SK-N-SH (cell line): ENCODE measurements around the gene LPP. TPM values are rescaled to one million over a fixed set of nuclear protein-coding genes. Genes with fewer than 3 reads are reported as not detected.

ENCODE experiments used
- CTCF ChIA-PET: fragments of 300-600, 350-600 bp; formaldehyde crosslinking; extraction: SDS; loops from one replicate; lab custom pipeline; 2021; lab: Yijun Ruan, JAX
- POLR2A ChIA-PET: fragments of 350-600 bp; sonication (Branson Sonifier 250); formaldehyde crosslinking; extraction: SDS; loops from one replicate; lab custom pipeline; 2020; ENCODE audit warnings: antibody characterized with exemption, inconsistent platforms; lab: Yijun Ruan, JAX
- DNase-seq: peaks from one replicate; pipeline ENCODE4 v3.0.0; 2012
- H2AFZ ChIP-seq: fragments of 200-600 bp; sonication (generic); 2 replicates; pipeline ENCODE4 v1.8.1; 2016; ENCODE audit warnings: antibody characterized with exemption, mild to moderate bottlenecking, low read depth
- H3F3A ChIP-seq: fragments of 200-600 bp; sonication (generic); replicated peaks from 2 replicates; pipeline ENCODE3; 2016; ENCODE audit warnings: antibody characterized with exemption, mild to moderate bottlenecking; ENCODE audit not compliant: insufficient read depth
- H3K27ac ChIP-seq, 2 experiments: fragments of 200-500 bp in 1 of 2; fragments of 200-600 bp in 1 of 2; sonication (Bioruptor generic) in 1 of 2; sonication (generic), shearing (Covaris generic) in 1 of 2; 2 replicates each; pipeline versions ENCODE4 v1.5.1 to v1.6.1; 2014 to 2016; ENCODE audit warnings: low read depth in 2 of 2, inconsistent platforms in 1 of 2, low read length in 1 of 2, mild to moderate bottlenecking in 1 of 2, mixed read lengths in 1 of 2
- H3K27me3 ChIP-seq: fragments of 200-600 bp; sonication (generic), shearing (Covaris generic); 2 replicates; pipeline ENCODE4 v1.6.1; 2016; ENCODE audit warnings: mixed run types; ENCODE audit not compliant: insufficient read depth
- H3K36me3 ChIP-seq, 2 experiments: fragments of 200-500 bp in 1 of 2; fragments of 200-600 bp in 1 of 2; sonication (Bioruptor generic) in 1 of 2; sonication (generic) in 1 of 2; replicated peaks in 1 of 2; 2 replicates each; pipeline versions ENCODE3 to v1.5.1; 2014 to 2016; ENCODE audit warnings: low read length in 1 of 2, mild to moderate bottlenecking in 1 of 2; ENCODE audit not compliant: insufficient read depth in 2 of 2, control insufficient read depth in 1 of 2
- H3K4me1 ChIP-seq, 2 experiments: fragments of 200-500 bp in 1 of 2; fragments of 200-600 bp in 1 of 2; sonication (Bioruptor generic) in 1 of 2; sonication (generic), shearing (Covaris generic) in 1 of 2; 2 replicates each; pipeline versions ENCODE4 v1.5.1 to v1.6.1; 2014 to 2016; ENCODE audit warnings: low read depth in 1 of 2, low read length in 1 of 2, mixed run types in 1 of 2; ENCODE audit not compliant: insufficient read depth in 2 of 2, control insufficient read depth in 1 of 2
- H3K4me2 ChIP-seq: fragments of 200-600 bp; sonication (generic), shearing (Covaris generic); 2 replicates; pipeline ENCODE4 v1.6.1; 2017; ENCODE audit warnings: mixed run types
- H3K4me3 ChIP-seq, 2 experiments: fragments of 200-500 bp in 1 of 2; fragments of 200-600 bp in 1 of 2; sonication (Bioruptor generic) in 1 of 2; sonication (generic), shearing (Covaris generic) in 1 of 2; 2 replicates each; pipeline versions ENCODE4 v1.5.1 to v1.8.1; 2014 to 2016; ENCODE audit warnings: low read depth in 2 of 2, inconsistent platforms in 1 of 2, low read length in 1 of 2, mild to moderate bottlenecking in 1 of 2, mixed read lengths in 1 of 2, moderate library complexity in 1 of 2
- H3K79me2 ChIP-seq: fragments of 200-600 bp; sonication (generic); 2 replicates; pipeline ENCODE4 v1.8.1; 2017; ENCODE audit warnings: mild to moderate bottlenecking; ENCODE audit not compliant: insufficient read depth
- H3K9ac ChIP-seq: fragments of 200-600 bp; sonication (generic); 2 replicates; pipeline ENCODE4 v1.6.1; 2017; ENCODE audit warnings: mixed run types
- H3K9me2 ChIP-seq: fragments of 200-600 bp; sonication (generic); 2 replicates; pipeline ENCODE4 v1.6.1; 2017; ENCODE audit warnings: mixed run types
- H3K9me3 ChIP-seq: fragments of 200-600 bp; sonication (generic); 2 replicates; pipeline ENCODE4 v1.6.1; 2017; ENCODE audit warnings: mixed run types, mild to moderate bottlenecking, moderate library complexity
- H4K20me1 ChIP-seq: fragments of 200-600 bp; sonication (generic); 2 replicates; pipeline ENCODE4 v1.6.1; 2017; ENCODE audit warnings: mild to moderate bottlenecking, mixed run types; ENCODE audit not compliant: insufficient read depth
- CHD2 ChIP-seq: fragments of 150-350 bp; IDR thresholded peaks from 2 replicates; pipeline ENCODE4 v1.6.1; 2018; ENCODE audit warnings: low read length; ENCODE audit not compliant: partially characterized antibody
- CTCF ChIP-seq: fragments of 200-600 bp; sonication (generic); IDR thresholded peaks from 2 replicates; pipeline ENCODE4 v1.6.1; 2017; ENCODE audit warnings: antibody characterized with exemption, mild to moderate bottlenecking, moderate library complexity
- ELF1 ChIP-seq: IDR thresholded peaks from 2 replicates; pipeline ENCODE4 v1.4.0; 2012
- EP300 ChIP-seq, 2 experiments: IDR thresholded peaks; 2 replicates each; pipeline versions ENCODE4 v1.4.0 to v1.6.1; 2012; ENCODE audit warnings: borderline replicate concordance in 1 of 2, low read depth in 1 of 2, low read length in 1 of 2
- EZH2phosphoT487 ChIP-seq: fragments of 200-600 bp; sonication (generic); IDR thresholded peaks from 2 replicates; pipeline ENCODE4 v1.6.1; 2017; ENCODE audit warnings: low read depth, mixed run types, mild to moderate bottlenecking, antibody characterized with exemption, moderate library complexity, borderline replicate concordance
- FOXM1 ChIP-seq: IDR thresholded peaks from 2 replicates; pipeline ENCODE4 v1.4.0; 2012; ENCODE audit warnings: low read depth, mild to moderate bottlenecking
- IRF3 ChIP-seq: fragments of 150-350 bp; IDR thresholded peaks from 2 replicates; pipeline ENCODE4 v1.6.1; 2016; ENCODE audit warnings: mild to moderate bottlenecking, low read depth, low read length
- JUND ChIP-seq: IDR thresholded peaks from 2 replicates; pipeline ENCODE4 v1.4.0; 2012
- MEF2A ChIP-seq: IDR thresholded peaks from 2 replicates; pipeline ENCODE4 v1.4.0; 2012; ENCODE audit warnings: low read depth, borderline replicate concordance
- MXI1 ChIP-seq: IDR thresholded peaks from 2 replicates; pipeline ENCODE4 v1.6.1; 2012; ENCODE audit warnings: mild to moderate bottlenecking, low read depth, low read length, improper control_type of control experiment
- POLR2AphosphoS5 ChIP-seq: IDR thresholded peaks from 2 replicates; pipeline ENCODE4 v1.6.1; 2012; ENCODE audit warnings: low read depth, low read length
- RAD21 ChIP-seq: IDR thresholded peaks from 2 replicates; pipeline ENCODE4 v1.6.1; 2012; ENCODE audit warnings: mild to moderate bottlenecking, low read length
- RCOR1 ChIP-seq: fragments of 150-350 bp; IDR thresholded peaks from 2 replicates; pipeline ENCODE4 v1.6.1; 2017; ENCODE audit warnings: antibody characterized with exemption, low read length
- SIN3A ChIP-seq: IDR thresholded peaks from 2 replicates; pipeline ENCODE4 v1.6.1; 2012; ENCODE audit warnings: low read depth, mild to moderate bottlenecking, low read length, moderate library complexity, borderline replicate concordance
- SMC3 ChIP-seq: IDR thresholded peaks from 2 replicates; pipeline ENCODE4 v1.6.1; 2012; ENCODE audit warnings: low read depth, low read length, improper control_type of control experiment
- TCF12 ChIP-seq: IDR thresholded peaks from 2 replicates; pipeline ENCODE4 v1.4.0; 2012
- USF1 ChIP-seq: IDR thresholded peaks from 2 replicates; pipeline ENCODE4 v1.4.0; 2012; ENCODE audit warnings: low read depth, borderline replicate concordance
- USF2 ChIP-seq: fragments of 150-350 bp; IDR thresholded peaks from 2 replicates; pipeline ENCODE4 v1.6.1; 2017; ENCODE audit warnings: antibody characterized with exemption, low read length, low read depth, borderline replicate concordance
- WGBS: methylation state at CpG from one replicate; pipeline ENCODE4 v1.1.6; 2017; ENCODE audit warnings: low lambda C conversion rate; 5-methylcytosine and 5-hydroxymethylcytosine counted together
- polyA plus RNA-seq, 3 experiments: library from polyadenylated mRNA; depleted of rRNA; stranded (reverse); fragments of >200 nt; gene quantifications; 2 replicates each; pipeline ENCODE4 v1.2.3, GENCODE V29; 2012

The LPP gene
- polyA plus RNA-seq, 1 of the 3 experiments (the other 2 are of a cell fraction), result 6.6 TPM

GRCh38 chr3:188171682-188172467 is 17.9 kb downstream of the LPP start:
- H3K36me3 ChIP-seq, result peaks cover 0 to 5% of the 10 kb centered on the region in 2 experiments
- no peaks in the 10 kb centered on the region for H3K9me3 ChIP-seq
- no peak overlapping the region for H3K4me3 ChIP-seq
- peaks cover 100% of the 10 kb centered on the region for H3K79me2 ChIP-seq
- no peak overlapping the region for H3K27ac ChIP-seq
- H3K4me1 ChIP-seq, result no peaks in the 10 kb centered on the region
- CTCF ChIA-PET, result interaction anchor here (1.0 kb wide), 1 partner anchor 9 kb away, joined by 3 read pairs; no protein-coding TSS in a partner anchor
- H3K27me3 ChIP-seq, result no peaks in the 10 kb centered on the region
- POLR2A ChIA-PET, result no interaction called here
- H2AFZ ChIP-seq, result no peak overlapping the region
- TF ChIP-seq CHD2, result no peak
- TF ChIP-seq TCF12, result no peak
- no peak for TF ChIP-seq SIN3A
- no peak for TF ChIP-seq MXI1
- TF ChIP-seq SMC3, result no peak
- WGBS, result 70% methylated on average over 4 of the region's 5 CpGs
- DNase-seq, result no peak
- H3K4me2 ChIP-seq, result no peak overlapping the region
- peaks cover 60% of the 10 kb centered on the region for H4K20me1 ChIP-seq
- no peaks in the 10 kb centered on the region for H3F3A ChIP-seq
- H3K9me2 ChIP-seq, result no peaks in the 10 kb centered on the region
- H3K9ac ChIP-seq, result no peak overlapping the region

- Histone ChIP-seq H3K9me3 (no peaks in the 10 kb centered on the region), H3K4me1 (no peaks in the 10 kb centered on the region), H3K79me2 (peaks cover 93% of the 10 kb centered on the region), H4K20me1 (peaks cover 58% of the 10 kb centered on the region), H3K9me2 (no peaks in the 10 kb centered on the region), H3K27ac (no peak overlapping the region), H3K4me2 (no peak overlapping the region), H3K36me3 (peaks cover 0 to 5% of the 10 kb centered on the region in 2 experiments), H3K9ac (no peak overlapping the region), H2AFZ (no peak overlapping the region), H3K4me3 (no peak overlapping the region), H3F3A (no peaks in the 10 kb centered on the region)
- DNase-seq, result no peak
- 79% methylated on average over 9 of the region's 9 CpGs for WGBS
- ChIA-PET POLR2A (no interaction called here), CTCF (no interaction called here)
- TF ChIP-seq POLR2AphosphoS5, result no peak
- TF ChIP-seq EZH2phosphoT487, result no peak
- no peak for TF ChIP-seq MEF2A
- TF ChIP-seq CTCF, result no peak
- no peak for TF ChIP-seq CHD2
- no peak for TF ChIP-seq EP300 (IDR thresholded peaks at IDR 0.05; ENCODE audit: borderline replicate concordance in 1 of 2, low read depth in 1 of 2, low read length in 1 of 2)
- no peak for TF ChIP-seq MXI1
- no peak for TF ChIP-seq IRF3
- TF ChIP-seq JUND, result no peak
- TF ChIP-seq FOXM1, result no peak
- no peak for TF ChIP-seq SMC3
- no peak for TF ChIP-seq USF2
- TF ChIP-seq USF1, result no peak
- no peak for TF ChIP-seq ELF1
- TF ChIP-seq RAD21, result no peak
- TF ChIP-seq SIN3A, result no peak
- no peak for TF ChIP-seq RCOR1
- TF ChIP-seq, all 33 proteins: peak for 0
- H3K27me3 ChIP-seq, result no peaks in the 10 kb centered on the region
These were observed 20.5 kb downstream of the LPP start for GRCh38 chr3:188174317-188175044.
